Stimulated activated CD4-positive, alpha-beta T cell treated with anti-CD3 and anti-CD28 coated beads, Interleukin-4, amount 100 ng/mL, for 48 hours (primary cell): ENCODE results near the gene ACTL7B.
"Not testable (repeated sequence)": the region's sequence is repeated elsewhere in the genome, so short reads cannot be mapped to it uniquely, and the experiment has no call there.

Source experiments
- DNase-seq, 2 donors: peaks; one replicate each; pipeline ENCODE4 v3.0.0-alpha.2; 2020; ENCODE audit warnings: low read depth in 2 of 2

Gene ACTL7B

GRCh38 chr9:108844856-108845255 is 10.9 kb downstream of the ACTL7B start:
- no peak for DNase-seq

DNA sequence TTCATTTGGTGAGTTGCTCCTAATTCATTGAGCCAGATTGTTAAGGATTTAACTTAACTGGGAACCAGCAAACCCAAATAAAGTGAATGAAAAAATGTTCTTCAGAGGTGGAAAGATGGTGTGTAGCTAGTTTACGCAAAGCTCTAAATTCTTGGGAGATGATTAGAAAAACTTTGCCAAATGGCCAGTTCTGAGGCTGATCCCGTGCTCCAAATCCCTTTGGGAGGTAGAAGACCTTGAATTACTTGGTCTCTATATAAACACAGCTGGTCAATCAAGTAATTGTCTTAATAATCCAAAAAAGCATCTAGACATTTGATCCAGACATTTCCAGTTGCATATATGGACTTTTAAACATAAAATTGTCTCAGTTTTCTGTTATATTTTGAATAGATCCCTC is 11.4 kb downstream of the ACTL7B start:
- no peak for DNase-seq

GRCh38 chr9:108842610-108843295 is 13.0 kb downstream of the ACTL7B start:
- DNase-seq: peak in 1 of 2 donors; percentile 4

DNA sequence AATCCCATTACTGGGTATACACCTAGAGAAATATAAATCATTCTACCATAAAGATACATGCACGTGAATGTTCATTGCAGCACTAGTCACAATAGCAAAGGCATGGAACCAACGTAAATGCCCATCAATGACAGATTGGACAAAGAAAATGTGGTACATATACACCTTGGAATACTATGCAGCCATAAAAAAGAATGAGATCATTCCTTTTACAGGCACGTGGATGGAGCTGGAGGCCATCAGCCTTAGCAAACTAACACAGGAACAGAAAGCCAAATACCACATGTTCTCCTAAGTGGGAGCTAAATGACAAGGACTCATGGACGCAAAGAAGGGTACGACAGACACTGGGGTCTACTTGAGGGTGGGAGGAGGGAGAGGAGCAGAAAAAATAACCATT is 16.2 kb downstream of the ACTL7B start:
- not testable (repeated sequence) for DNase-seq

DNA sequence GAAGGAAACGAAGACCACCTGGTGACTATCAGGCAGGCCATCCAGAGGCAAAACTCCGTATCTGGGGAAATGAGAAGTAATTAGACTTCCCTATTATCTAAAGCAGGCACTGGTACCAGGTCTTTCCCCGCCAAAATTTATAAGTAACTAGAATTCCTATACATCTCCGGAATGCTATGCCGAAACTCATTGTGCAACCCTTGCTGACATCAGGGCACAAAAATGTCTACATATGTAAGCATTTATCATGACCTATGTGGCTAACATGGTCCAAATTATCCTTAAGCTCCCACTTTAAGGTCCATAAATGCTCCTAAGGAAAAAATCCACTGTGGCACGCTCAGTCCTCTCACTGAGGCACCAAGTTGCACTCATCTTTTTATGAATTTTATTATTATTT is 17.8 kb downstream of the ACTL7B start:
- DNase-seq: no peak

- DNase-seq: no peak
Measured at GRCh38 chr9:108837530-108837929, 18.3 kb downstream of the ACTL7B start.

DNA sequence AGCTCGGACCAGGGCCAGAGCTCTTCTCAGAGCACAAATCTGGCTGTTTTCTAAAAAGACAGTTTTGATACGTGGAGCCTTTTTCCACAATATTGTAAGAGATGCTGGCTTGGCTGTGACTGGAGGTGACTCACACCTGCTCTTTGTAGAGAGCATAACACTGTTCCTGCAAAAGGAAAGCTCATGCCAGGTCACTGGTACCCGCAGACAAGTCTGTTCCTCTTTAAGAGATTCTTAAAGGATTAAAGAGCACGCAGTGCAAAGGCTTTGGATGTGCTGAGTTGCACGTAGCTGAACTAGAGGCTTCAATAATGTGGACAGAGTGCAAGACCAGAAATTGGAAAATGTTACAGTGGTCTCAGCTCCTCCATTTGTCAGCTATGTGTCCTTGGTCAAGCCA is 19.0 kb downstream of the ACTL7B start:
- no peak for DNase-seq

DNA sequence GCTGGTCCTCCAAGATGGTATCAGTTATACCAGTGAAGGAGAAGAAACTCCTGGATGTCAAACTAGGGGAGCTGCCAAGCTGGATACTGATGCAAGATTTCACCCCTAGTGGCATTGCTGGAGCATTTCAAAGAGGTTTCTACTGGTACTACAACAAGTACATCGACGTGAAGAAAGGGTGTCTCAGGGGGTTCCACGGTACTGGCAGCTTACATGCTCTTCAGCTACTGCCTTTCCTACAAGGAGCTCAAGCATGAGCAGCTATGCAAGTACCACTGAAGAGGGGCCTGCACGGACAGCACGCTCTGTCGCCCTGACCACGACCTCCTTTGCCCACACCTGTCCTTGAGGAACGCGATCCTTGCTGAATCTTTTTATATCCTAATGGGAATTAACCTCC is 19.5 kb downstream of the ACTL7B start:
- DNase-seq: no peak

- DNase-seq: no peak
Measured at GRCh38 chr9:108835831-108836230, 20.0 kb downstream of the ACTL7B start.

- DNase-seq: no peak
Measured at GRCh38 chr9:108834959-108835665, 20.7 kb downstream of the ACTL7B start.

DNA sequence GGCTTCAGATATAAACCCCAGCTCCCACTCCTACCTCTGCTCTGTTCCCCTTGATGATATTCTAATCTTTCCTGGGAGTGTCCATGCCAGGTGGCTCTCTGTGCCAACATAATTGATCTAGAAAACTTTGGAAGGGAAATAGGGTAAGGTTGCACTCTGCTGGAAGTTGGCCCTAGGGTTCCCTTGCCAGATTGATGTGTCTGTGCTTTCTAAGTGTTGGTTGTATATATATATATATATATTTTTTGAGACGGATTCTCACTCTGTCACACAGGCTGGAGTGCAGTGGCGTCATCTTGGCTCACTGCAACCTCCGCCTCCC is 23.6 kb downstream of the ACTL7B start:
- no peak for DNase-seq

- no peak for DNase-seq
Measured at GRCh38 chr9:108831496-108832178, 24.1 kb downstream of the ACTL7B start.

GRCh38 chr9:108830272-108830671 is 25.5 kb downstream of the ACTL7B start:
- no peak for DNase-seq

DNA sequence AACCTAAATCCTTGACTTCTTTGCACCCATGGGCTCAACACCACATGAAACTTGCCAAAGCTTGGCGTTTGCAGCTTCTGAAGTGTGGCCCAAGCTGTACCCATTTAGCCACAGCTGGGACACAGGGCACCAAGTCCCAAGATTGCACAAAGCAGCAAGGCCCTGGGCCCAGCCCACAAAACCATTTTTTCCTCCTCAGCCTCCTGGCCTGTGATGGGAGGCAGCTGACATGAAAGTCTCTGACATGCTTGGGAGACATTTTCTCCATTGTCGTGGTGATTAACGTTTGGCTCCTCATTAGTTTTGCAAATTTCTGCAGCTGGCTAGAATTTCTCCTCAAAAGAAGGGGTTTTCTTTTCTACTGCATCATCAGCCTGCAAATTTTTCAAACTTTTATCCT is 32.0 kb downstream of the ACTL7B start:
- no peak for DNase-seq

- DNase-seq: no peak
Measured at GRCh38 chr9:108816037-108816436, 39.7 kb downstream of the ACTL7B start.

DNA sequence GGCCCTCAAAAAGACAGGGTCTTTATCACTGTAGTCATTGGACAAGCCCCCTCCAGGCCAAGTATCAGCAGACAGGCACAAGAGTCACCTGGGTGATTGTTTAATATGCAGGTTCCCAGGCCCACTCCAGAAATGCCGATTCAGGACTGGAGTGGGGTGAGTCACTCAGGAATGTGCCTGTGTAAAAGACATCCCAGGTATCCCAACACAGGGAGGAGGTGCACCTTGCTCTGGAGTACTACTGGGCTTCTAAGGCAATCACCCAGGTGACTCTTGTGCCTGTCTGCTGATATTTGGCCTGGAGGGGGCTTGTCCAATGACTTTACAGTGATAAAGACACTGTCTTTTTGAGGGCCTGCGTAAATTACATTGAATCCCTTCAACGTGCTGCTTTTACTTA is 40.6 kb downstream of the ACTL7B start:
- no peak for DNase-seq

- no peak for DNase-seq
Measured at GRCh38 chr9:108813951-108814601, 41.7 kb downstream of the ACTL7B start.

GRCh38 chr9:108812396-108813025 is 43.3 kb downstream of the ACTL7B start:
- DNase-seq: no peak

DNA sequence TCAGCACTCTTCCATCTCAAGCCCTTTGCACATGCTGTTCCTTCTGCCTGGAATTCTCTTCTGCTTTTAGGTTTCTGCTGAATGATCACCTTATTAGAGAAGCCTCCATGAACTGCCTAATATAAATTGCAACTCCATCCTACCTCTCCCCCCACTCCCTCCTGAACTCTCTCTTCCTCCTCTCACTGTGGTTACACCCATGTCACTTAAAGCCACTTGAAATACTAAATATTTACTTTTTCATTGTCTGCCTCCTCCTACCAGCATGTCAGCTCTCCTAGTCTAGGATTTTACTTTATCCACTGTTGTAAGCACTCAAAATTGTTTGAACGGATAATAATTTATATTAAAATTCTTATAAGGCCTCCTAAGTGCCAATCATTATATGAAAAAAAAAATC is 43.8 kb downstream of the ACTL7B start:
- no peak for DNase-seq

DNA sequence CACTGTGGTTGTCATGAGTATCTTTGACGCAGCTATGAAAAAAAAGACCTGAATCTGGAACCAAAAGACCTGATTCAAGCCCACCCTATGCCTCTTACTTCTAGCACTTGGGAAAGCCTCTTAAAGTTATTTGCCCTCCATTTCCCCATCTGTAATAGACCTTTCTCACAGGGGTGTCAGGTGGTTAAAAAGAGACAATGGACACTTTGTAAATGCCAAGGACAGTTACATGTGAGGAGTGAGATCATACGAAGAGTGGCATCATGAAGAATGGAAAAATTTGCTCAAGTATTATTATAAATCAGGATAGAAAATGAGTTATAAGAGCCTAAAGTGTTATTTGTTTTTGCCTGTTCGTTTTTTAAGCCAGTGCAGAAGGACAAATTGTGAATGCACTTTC is 46.5 kb downstream of the ACTL7B start:
- no peak for DNase-seq
